GM12872 (cell line): ENCODE results near the gene CTDSPL.

ENCODE experiments used
- CTCF ChIP-seq: IDR thresholded peaks from 3 replicates; pipeline ENCODE4 v1.5.1; 2011; ENCODE audit warnings: low read depth, mild to moderate bottlenecking, low read length, moderate library complexity; ENCODE audit not compliant: insufficient read depth

Gene CTDSPL

GRCh38 chr3:37909067-37909911 is 47.6 kb downstream of the CTDSPL start:
- TF ChIP-seq CTCF: no peak

GRCh38 chr3:37910671-37911400 is 49.2 kb downstream of the CTDSPL start:
- no peak for TF ChIP-seq CTCF

- 0 out of 3 replicates have a peak, but pooled peaks have one; percentile 17 for TF ChIP-seq CTCF
These were observed 50.5 kb downstream of the CTDSPL start for GRCh38 chr3:37912052-37912733.

GRCh38 chr3:37913522-37913921 is 51.8 kb downstream of the CTDSPL start:
- TF ChIP-seq CTCF: no peak

- TF ChIP-seq CTCF: no peak
These were observed 55.0 kb downstream of the CTDSPL start for GRCh38 chr3:37916685-37917084.

GRCh38 chr3:37918627-37919026 is 56.9 kb downstream of the CTDSPL start:
- TF ChIP-seq CTCF: no peak

- TF ChIP-seq CTCF: no peak
These were observed 58.5 kb downstream of the CTDSPL start for GRCh38 chr3:37920156-37920699.
